GM19455 (cell line): ENCODE results near the gene HOXB13.

ENCODE experiments used
- ATAC-seq: cut with Tn5 transposase; IDR thresholded peaks from one replicate; pipeline ENCODE4 v1.9.1; 2021; ENCODE audit not compliant: unreplicated experiment

The HOXB13 gene

DNA sequence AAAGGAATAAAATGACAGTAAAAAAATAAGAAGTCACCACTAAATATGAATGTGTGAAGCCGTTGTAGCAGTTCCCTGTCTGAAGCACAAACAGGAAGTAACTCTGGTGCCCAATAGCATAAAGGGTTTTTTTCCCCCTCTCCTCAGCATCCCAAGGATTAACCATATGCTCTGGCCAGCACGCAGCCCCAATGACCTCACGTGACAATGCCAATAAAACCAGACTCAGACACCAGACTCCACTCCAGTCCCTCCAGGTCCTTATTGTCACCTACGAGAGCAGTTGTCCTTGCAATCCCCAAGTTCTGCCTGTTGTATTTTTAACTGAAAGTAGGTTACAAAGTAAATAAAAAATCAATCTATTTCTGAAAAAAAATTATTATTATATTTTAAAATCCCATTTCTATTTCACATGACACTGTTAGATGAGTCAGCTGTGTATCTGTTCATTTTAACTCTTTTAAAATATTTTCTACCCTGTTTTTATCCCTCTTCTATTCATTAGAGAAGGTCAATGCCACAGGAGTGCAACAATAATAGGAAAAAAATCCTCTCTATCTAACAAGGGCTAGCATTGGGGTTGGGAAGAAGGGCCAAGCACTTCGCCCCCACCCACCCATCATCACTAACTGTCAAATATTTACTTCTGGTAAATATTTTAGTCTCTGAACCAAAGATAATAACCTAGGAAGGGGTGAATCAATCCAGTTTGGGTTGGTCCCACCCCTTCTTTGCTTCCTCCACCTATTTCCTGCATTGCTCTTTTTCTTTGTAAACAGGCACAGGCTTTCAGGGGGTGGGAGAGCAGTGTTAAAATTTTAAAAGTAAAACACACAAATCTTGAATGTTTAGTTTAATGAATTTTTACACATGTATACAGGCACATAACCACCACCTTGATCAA is 12.8 kb downstream of the HOXB13 start:
- ATAC-seq, result no peak

DNA sequence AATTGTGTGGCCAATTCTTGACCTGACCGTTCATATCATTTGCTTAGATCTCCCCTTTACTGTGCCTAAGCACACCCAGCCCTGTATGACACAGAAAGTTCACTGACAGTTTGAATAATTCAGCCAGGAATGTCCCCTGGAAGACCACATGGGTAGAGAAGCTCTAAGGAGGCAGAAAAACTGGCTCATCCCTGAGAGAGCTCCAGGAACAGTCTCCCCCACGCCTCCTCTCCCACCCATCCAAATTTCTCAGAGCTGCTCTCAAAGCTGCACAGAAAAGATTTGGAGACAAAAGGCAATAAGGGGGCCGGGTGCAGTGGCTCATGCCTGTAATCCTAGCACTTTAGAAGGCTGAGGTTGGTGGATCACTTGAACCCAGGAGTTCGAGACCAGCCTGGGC is 17.4 kb downstream of the HOXB13 start:
- ATAC-seq, result no peak

DNA sequence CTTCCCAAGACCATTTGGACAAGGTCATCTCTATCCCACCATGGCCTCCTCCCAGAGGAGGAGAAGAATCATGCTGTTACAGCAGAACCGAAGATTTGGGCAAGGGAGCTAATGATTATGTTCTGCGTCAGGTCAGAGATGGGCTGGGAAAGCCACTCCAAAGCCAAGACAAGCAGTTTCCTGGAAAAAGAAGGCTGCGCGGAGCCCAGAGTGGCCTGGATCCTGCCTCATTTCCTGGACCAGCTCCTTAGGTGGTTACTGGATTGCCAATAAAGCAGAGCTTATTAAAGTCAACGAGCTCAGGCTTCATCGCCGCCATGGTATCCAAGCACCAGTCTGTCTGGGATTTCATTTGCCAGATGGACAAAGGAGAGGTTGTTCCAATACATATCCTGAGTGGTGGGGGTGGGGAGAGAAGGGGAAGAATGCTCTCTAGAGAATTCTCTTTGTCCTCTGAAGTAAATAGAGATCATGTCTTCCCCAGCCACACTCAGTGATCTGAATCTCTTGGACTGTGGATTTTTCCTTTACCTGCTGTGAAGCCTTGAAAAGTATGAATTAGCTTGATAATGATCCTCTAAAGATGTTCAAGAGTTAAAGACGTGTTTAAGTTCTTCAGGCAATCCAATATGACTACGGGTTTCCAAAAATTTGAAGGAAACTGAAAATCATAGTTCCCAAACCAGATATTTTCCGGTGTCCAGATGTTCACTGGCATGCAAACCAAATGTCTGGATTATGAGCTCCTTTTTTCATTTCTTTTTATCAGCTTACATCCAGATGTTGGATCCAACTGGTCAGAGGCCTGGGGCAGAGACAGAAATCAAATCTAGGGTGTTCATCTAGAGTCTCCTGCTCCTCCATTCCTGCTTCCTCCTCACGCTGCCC is 23.9 kb downstream of the HOXB13 start:
- ATAC-seq, result no peak

DNA sequence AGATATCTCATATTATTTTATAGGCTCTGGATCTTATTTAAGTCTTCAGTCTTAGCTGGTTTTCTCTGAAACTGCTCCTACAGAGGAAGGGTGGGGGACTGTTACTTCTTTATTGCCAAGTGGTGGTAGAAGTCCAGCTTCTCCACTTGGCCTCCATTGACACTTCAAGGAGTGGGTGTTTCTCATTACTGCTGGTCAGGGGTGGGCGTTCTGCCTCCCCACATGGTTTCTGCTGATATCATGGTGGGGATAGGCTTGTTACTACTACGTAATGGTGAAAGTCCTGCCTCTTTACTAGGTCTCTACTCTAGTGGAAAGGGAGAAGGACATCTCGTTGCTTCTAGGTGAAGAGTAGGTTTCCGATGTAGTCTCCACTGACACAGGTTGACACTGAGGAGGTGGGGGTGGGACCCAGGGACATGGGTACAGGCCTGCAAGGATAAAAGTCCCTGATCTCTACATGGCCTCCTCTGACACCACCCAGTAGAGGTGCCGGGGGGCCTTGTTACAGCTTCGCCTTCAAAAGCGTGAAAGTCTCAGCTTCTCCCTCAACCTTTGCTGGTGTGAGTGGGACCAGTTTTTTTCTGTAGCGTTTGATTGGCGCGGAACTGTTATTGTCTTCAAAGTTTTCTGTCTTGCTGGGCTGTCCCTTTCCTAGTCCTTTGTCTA is 26.6 kb downstream of the HOXB13 start:
- no peak for ATAC-seq

DNA sequence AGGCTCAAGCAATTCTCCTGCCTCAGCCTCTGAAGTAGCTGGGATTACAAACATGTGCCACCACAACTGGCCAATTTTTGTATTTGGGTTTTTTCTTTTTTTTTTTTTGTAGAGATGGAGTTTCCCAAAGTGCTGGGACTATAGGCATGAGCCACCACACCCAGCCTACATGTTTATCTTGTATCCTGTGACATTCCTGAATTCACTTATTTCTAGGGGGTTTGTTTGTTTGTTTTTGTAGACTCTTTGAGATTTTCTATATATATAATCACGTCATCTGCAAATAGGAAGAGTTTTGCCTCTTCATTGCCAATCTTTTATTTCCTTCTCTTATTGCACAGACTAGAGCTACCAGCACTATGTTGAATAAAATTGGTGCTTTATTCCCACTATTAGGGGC is 35.4 kb downstream of the HOXB13 start:
- no peak for ATAC-seq

DNA sequence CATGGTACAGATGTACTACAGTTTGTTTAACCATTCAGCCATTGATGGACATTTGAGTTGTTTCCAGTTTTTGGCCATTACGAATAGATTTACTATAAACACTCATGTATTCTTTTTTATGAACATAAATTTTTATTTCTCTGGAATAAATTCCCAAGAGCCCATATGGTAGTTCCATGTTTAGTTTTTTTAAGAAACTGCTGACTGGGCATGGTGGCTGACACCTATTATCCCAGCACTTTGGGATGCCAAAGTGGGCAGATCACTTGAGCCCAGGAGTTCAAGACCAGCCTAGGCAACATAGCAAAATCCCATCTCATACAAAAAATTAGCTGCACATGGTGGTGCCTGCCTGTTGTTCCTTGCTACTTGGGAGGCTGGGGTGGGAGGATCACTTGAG is 36.5 kb downstream of the HOXB13 start:
- no peak for ATAC-seq

DNA sequence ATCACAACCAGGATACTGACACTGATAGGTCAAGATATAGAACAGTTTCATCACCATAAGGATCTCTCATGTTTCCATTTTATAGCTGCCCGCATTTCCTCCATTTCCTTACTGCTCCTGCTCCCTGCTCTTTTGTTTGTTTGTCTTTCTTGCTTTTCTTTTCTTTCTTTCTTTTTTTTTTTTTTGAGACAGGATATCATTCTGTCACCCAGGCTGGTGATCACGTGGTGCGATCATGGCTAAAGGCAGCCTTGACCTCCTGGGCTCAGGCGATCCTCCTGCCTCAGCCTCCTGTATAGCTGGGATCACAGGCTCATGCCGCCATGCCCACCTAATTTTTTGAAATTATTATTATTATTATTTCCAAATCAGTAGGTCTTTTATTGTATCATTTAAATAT is 37.9 kb downstream of the HOXB13 start:
- ATAC-seq, result no peak

DNA sequence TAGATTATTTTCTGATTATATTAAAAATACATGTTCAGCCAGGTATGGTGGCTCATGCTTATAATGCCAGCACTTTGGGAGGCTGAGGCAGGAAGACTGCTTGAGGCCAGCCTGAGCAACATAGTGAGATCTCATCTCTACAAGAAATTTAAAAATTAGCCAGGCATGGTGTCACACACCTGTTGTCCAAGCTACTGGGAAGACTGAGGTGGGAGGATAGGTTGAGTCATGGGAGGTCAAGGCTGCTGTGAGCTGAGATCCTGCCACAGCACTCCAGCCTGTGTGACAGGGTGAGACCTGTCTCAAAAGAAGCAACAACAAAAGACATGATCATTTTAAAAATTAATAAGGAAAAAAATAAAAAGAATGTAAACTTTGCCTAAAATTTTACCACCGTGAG is 46.9 kb downstream of the HOXB13 start:
- no peak for ATAC-seq

DNA sequence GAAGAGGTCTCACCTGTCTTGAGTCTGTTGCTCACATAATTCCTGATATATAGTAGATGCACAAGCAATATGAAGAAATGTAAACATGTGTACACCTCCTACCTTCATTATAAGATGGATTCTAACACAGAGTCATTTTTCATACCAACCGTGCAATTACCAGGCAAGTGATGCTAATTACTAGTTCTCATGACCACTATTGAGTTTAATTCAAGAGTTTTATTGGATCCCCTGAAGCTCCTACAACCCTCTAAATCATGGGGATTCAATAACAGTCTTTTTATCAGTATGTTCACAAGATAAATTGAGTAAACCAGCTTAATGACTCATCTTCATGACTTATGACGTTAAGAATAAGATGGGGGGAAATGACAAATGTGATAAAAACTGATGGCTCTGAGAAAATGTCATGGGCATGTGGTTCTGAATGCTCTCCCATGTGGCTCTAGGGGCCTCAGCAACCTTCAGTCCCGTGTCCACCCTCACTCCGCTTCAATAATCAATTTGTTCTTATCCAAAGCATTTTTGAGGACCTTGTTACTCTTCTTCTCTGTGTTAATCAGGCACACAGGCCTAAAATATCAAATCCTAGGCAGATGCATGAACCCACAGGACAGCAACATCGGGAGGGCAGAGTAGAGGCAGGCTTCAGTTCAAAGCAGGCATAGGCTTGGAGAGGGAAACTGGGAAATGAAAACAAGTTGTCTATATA is 49.0 kb downstream of the HOXB13 start:
- ATAC-seq, result no peak

DNA sequence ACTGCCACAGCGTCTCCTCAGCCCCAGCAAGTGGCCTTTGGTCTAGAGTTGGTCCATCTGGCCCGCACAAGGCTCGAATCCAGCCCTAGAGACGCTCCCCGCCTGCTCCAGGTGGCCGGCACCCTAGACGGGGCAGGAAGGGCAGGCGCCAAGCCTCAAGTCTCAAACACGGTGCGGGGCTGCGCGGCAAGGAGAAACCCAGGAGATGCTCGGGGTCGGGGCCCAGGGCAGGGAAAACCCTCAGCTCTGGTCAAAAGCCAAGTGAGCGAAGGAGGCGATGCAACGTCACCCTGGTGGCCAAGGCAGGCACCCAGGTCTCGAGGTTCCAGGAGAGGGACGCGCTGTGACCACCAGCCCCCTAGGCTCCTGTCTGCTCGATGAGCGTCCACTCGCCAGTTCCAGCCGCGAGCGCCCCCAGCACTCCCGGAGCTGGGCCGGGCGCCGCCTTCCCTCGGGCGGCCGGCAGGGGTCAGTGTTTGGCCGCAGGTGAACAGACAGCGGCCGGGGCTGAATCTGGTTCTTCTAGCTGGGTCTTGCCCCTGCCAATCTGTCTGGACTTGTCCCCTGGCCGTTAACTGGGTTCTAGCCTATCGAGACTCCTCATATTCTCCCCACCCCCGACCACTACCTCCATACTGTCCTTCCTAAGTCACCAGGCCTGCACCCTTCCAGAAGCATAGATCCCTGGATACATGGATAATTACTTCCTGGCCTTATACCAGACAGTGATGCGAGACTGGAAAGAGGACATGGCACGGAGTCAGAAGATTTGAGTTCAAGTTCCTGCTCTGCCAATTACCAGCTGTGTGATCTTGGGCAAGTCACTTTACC is 50.2 kb downstream of the HOXB13 start:
- no peak for ATAC-seq

DNA sequence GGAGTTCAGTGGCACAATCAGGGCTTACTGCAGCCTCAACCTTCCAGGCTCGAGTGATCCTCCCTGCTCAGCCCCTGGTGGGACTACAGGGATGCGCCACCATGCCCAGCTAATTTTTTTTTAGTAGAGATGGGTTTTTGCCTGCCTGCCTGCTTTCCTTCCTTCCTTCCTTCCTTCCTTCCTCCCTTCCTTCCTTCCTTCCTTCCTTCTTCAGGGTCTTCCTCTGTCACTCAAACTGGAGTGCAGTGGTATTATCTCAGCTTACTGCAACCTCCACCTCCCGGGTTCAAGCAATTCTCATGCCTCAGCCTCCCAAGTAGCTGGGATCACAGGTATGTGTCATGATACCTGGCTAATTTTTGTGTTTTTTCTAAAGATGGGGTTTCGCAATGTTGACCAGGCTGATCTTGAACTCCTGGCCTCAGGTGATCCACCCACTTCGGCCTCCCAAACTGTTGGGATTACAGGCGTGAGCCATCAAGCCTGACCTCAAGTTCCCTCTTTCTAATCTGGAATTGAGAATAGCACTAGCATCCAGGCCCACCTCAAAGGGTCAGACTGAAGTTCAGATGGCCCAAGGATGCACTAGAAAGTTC is 51.5 kb downstream of the HOXB13 start:
- ATAC-seq, result no peak
